Activated naive CD4-positive, alpha-beta T cell treated with anti-CD3 and anti-CD28 coated beads, Interleukin-2, amount 50 U/mL, for 16 hours (primary cell): ENCODE data around the gene NAV1.
"Not testable (repeated sequence)": the region's sequence is repeated elsewhere in the genome, so short reads cannot be mapped to it uniquely, and the experiment has no call there.

Experiments used
- DNase-seq: peaks from one replicate; pipeline ENCODE4 v3.0.0-alpha.2; 2020

The NAV1 gene

GRCh38 chr1:201503397-201504176, 35.3 kb upstream of the NAV1 start:
- no peak for DNase-seq

GRCh38 chr1:201504179-201504631, 34.7 kb upstream of the NAV1 start:
- no peak for DNase-seq

- no peak for DNase-seq
These were observed 34.0 kb upstream of the NAV1 start for GRCh38 chr1:201504799-201505502.

- no peak for DNase-seq
These were observed 33.4 kb upstream of the NAV1 start for GRCh38 chr1:201505503-201505890.

GRCh38 chr1:201506092-201506491, 32.8 kb upstream of the NAV1 start:
- DNase-seq = no peak

GRCh38 chr1:201506557-201507359, 32.2 kb upstream of the NAV1 start, which contains the start of gene CSRP1:
TSS of gene CSRP1 (minus strand) at chr1:201507123. CDS start at chr1:201496303, 10,820 bp downstream.
- DNase-seq = peak; percentile 86

GRCh38 chr1:201507360-201507675, 31.6 kb upstream of the NAV1 start:
- DNase-seq = no peak

GRCh38 chr1:201508809-201509208, 30.1 kb upstream of the NAV1 start:
- DNase-seq = no peak

GRCh38 chr1:201509601-201510374, 29.1 kb upstream of the NAV1 start:
- DNase-seq = no peak

GRCh38 chr1:201510734-201511133, 28.2 kb upstream of the NAV1 start:
- no peak for DNase-seq

- DNase-seq = no peak
These were observed 27.5 kb upstream of the NAV1 start for GRCh38 chr1:201511396-201511940.

- no peak for DNase-seq
These were observed 26.9 kb upstream of the NAV1 start for GRCh38 chr1:201511941-201512539.

- no peak for DNase-seq
These were observed 25.3 kb upstream of the NAV1 start for GRCh38 chr1:201513498-201514243.

GRCh38 chr1:201514466-201514865, 24.5 kb upstream of the NAV1 start:
- DNase-seq = no peak

- DNase-seq = no peak
These were observed 23.7 kb upstream of the NAV1 start for GRCh38 chr1:201515062-201515750.

GRCh38 chr1:201515895-201516294, 23.0 kb upstream of the NAV1 start:
- no peak for DNase-seq

- no peak for DNase-seq
These were observed 22.3 kb upstream of the NAV1 start for GRCh38 chr1:201516511-201517127.

- no peak for DNase-seq
These were observed 21.3 kb upstream of the NAV1 start for GRCh38 chr1:201517631-201518030.

- DNase-seq = no peak
These were observed 20.9 kb upstream of the NAV1 start for GRCh38 chr1:201518071-201518470.

- DNase-seq = not testable (repeated sequence)
These were observed 18.8 kb upstream of the NAV1 start for GRCh38 chr1:201520046-201520575.
